LoVo (cell line): ENCODE data around the gene ATP6V1G3.
"Not testable (repeated sequence)": the region's sequence is repeated elsewhere in the genome, so short reads cannot be mapped to it uniquely, and the experiment has no call there.

Experiments used
- DNase-seq: peaks from one replicate; pipeline ENCODE4 v3.0.0-alpha.2; 2016; ENCODE audit warnings: low spot score

ATP6V1G3 gene

GRCh38 chr1:198542632-198543031 is 2.2 kb upstream of the ATP6V1G3 start:
- DNase-seq = no peak

- DNase-seq = no peak
Measured at GRCh38 chr1:198541737-198542136, 1.3 kb upstream of the ATP6V1G3 start.

- DNase-seq = no peak
Measured at GRCh38 chr1:198538579-198539364, 1.7 kb downstream of the ATP6V1G3 start.

GRCh38 chr1:198535631-198536030 is 4.8 kb downstream of the ATP6V1G3 start:
- DNase-seq = no peak

GRCh38 chr1:198534548-198535418 is 5.7 kb downstream of the ATP6V1G3 start:
- DNase-seq = no peak

- DNase-seq = no peak
Measured at GRCh38 chr1:198531891-198532290, 8.6 kb downstream of the ATP6V1G3 start.

- DNase-seq = no peak
Measured at GRCh38 chr1:198530953-198531352, 9.5 kb downstream of the ATP6V1G3 start.

- DNase-seq = no peak
Measured at GRCh38 chr1:198529414-198529813, 11.1 kb downstream of the ATP6V1G3 start.

- DNase-seq = no peak
Measured at GRCh38 chr1:198528364-198528763, 12.1 kb downstream of the ATP6V1G3 start.

GRCh38 chr1:198524556-198524955 is 15.9 kb downstream of the ATP6V1G3 start:
- no peak for DNase-seq

GRCh38 chr1:198524127-198524526 is 16.4 kb downstream of the ATP6V1G3 start:
- not testable (repeated sequence) for DNase-seq

GRCh38 chr1:198523182-198523950 is 17.1 kb downstream of the ATP6V1G3 start:
- DNase-seq = no peak

- DNase-seq = no peak
Measured at GRCh38 chr1:198520524-198521254, 19.8 kb downstream of the ATP6V1G3 start.

GRCh38 chr1:198519639-198520501 is 20.6 kb downstream of the ATP6V1G3 start:
- no peak for DNase-seq

- no peak for DNase-seq
Measured at GRCh38 chr1:198517623-198518199, 22.8 kb downstream of the ATP6V1G3 start.

- DNase-seq = no peak
Measured at GRCh38 chr1:198500096-198500495, 40.4 kb downstream of the ATP6V1G3 start.

GRCh38 chr1:198499588-198499987 is 40.9 kb downstream of the ATP6V1G3 start:
- DNase-seq = no peak

GRCh38 chr1:198498881-198499280 is 41.6 kb downstream of the ATP6V1G3 start:
- DNase-seq = no peak

- DNase-seq = no peak
Measured at GRCh38 chr1:198498103-198498385, 42.4 kb downstream of the ATP6V1G3 start.

GRCh38 chr1:198497326-198498102 is 43.0 kb downstream of the ATP6V1G3 start:
- DNase-seq = no peak
